ENCODE measurements around the gene DUSP15. TPM values are rescaled to one million over a fixed set of nuclear protein-coding genes. Genes with fewer than 3 reads are reported as not detected.

The DUSP15 gene
- total and polyA plus RNA-seq, 3 donors from 2014 or later, result 175 to 274 (median 182) TPM

- Histone ChIP-seq H3K27ac (no peak overlapping the region), H3K36me3 (ENCODE audit: low read depth, missing control alignments) (no peaks in the 10 kb centered on the region), H3K4me1 (no peaks in the 10 kb centered on the region), H3K9me3 (no peaks in the 10 kb centered on the region), H3K4me3 (no peak overlapping the region), H3K27me3 (no peaks in the 10 kb centered on the region)
- DNase-seq, result no peak
- intact Hi-C loops (cut with DNase I; ENCODE audit: low total_unique reads), result no loop called here
- TF ChIP-seq POLR2A (IDR thresholded peaks at IDR 0.05) (no peak), CTCF (IDR thresholded peaks at IDR 0.05) (no peak)
- WGBS, 2 donors, result 93 to 94% methylated on average over 9 of the region's 9 CpGs
Measured at GRCh38 chr20:31896049-31896448, 25.7 kb upstream of the DUSP15 start.

GRCh38 chr20:31894980-31895675 lies 24.8 kb upstream of the DUSP15 start:
- intact Hi-C loops (cut with DNase I; ENCODE audit: low total_unique reads), result no loop called here
- WGBS, 2 donors, result 53 to 54% methylated on average over 8 of the region's 8 CpGs

GRCh38 chr20:31890646-31891045 lies 20.3 kb upstream of the DUSP15 start:
- Histone ChIP-seq H3K36me3 (ENCODE audit: low read depth, missing control alignments) (no peaks in the 10 kb centered on the region), H3K27ac (no peak overlapping the region), H3K27me3 (no peaks in the 10 kb centered on the region), H3K4me3 (no peak overlapping the region), H3K9me3 (no peaks in the 10 kb centered on the region), H3K4me1 (no peaks in the 10 kb centered on the region)
- TF ChIP-seq CTCF (IDR thresholded peaks at IDR 0.05), result no peak
- no peak for TF ChIP-seq POLR2A (IDR thresholded peaks at IDR 0.05)
- no peak for DNase-seq
- 75 to 85% methylated on average over 8 of the region's 8 CpGs for WGBS, 2 donors
- intact Hi-C loops (cut with DNase I; ENCODE audit: low total_unique reads), result no loop called here

More at GRCh38 chr20:31894980-31895675, 24.8 kb upstream of the DUSP15 start:
- H3K9me3 ChIP-seq, result no peaks in the 10 kb centered on the region
- H3K36me3 ChIP-seq (ENCODE audit: low read depth, missing control alignments), result no peaks in the 10 kb centered on the region
- no peak overlapping the region for H3K4me3 ChIP-seq
- no peaks in the 10 kb centered on the region for H3K27me3 ChIP-seq
- TF ChIP-seq CTCF (IDR thresholded peaks at IDR 0.05) (no peak), POLR2A (IDR thresholded peaks at IDR 0.05) (no peak)
- DNase-seq, result peak; percentile 66
- H3K4me1 ChIP-seq, result no peaks in the 10 kb centered on the region
- peak overlapping the region in 1 of 2 donors; percentile 54 for H3K27ac ChIP-seq

- no peak overlapping the region for H3K27ac ChIP-seq
- no peak for TF ChIP-seq CTCF (IDR thresholded peaks at IDR 0.05)
- TF ChIP-seq POLR2A (IDR thresholded peaks at IDR 0.05), result no peak
- H3K9me3 ChIP-seq, result no peaks in the 10 kb centered on the region
- DNase-seq, result no peak
- intact Hi-C loops (cut with DNase I; ENCODE audit: low total_unique reads), result no loop called here
- no peaks in the 10 kb centered on the region for H3K36me3 ChIP-seq (ENCODE audit: low read depth, missing control alignments)
- no peaks in the 10 kb centered on the region for H3K27me3 ChIP-seq
- no peak overlapping the region for H3K4me3 ChIP-seq
- H3K4me1 ChIP-seq, result no peaks in the 10 kb centered on the region
Measured at GRCh38 chr20:31883829-31884228, 13.5 kb upstream of the DUSP15 start.

GRCh38 chr20:31881945-31882344 lies 11.6 kb upstream of the DUSP15 start:
- no peaks in the 10 kb centered on the region for H3K27me3 ChIP-seq
- TF ChIP-seq POLR2A (IDR thresholded peaks at IDR 0.05) (no peak), CTCF (IDR thresholded peaks at IDR 0.05) (no peak)
- no peaks in the 10 kb centered on the region for H3K36me3 ChIP-seq (ENCODE audit: low read depth, missing control alignments)
- no peaks in the 10 kb centered on the region for H3K4me1 ChIP-seq
- DNase-seq, result no peak
- intact Hi-C loops (cut with DNase I; ENCODE audit: low total_unique reads), result no loop called here
- WGBS, 2 donors, result 55 to 73% methylated on average over 5 of the region's 5 CpGs
- no peak overlapping the region for H3K4me3 ChIP-seq
- no peak overlapping the region for H3K27ac ChIP-seq
- H3K9me3 ChIP-seq, result no peaks in the 10 kb centered on the region
